ENCODE results near the gene OPALIN. TPM values are rescaled to one million over a fixed set of nuclear protein-coding genes. Genes with fewer than 3 reads are reported as not detected.

OPALIN gene
- total and polyA plus RNA-seq, 10 of the 15 experiments (the other 5 are each of a cell fraction or from before 2014, with no cell fraction given): not detected

DNA sequence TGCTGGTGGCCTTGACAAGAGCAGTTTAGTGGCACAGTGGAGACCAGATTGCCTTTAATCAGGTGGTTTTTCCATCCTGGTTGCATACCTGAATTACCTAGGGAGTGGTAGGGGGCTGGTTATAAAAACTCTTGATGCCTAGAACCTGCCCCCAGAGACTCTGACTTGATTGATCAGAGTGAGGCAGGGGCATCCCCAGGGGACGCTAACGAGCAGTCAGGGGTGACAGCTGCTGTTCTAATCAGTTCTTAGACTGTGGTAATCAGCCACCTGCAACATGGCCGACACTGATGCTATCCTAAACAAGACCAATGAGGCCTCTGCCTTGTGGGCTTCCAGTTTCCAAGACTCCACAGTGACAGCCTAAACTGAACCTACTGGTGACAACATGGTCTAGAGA lies 2.0 kb upstream of the OPALIN start:
- ChIA-PET SMC1A (ENCODE audit: uncharacterized antibody, unreplicated experiment) (no interaction called here), CTCF (interaction anchor here (1.0 kb wide), 1 partner anchor 10 kb away, joined by 4 read pairs; no protein-coding TSS in a partner anchor), RAD21 (ENCODE audit: unreplicated experiment) (no interaction called here), POLR2A (no interaction called here)
- H4K20me1 ChIP-seq (ENCODE audit: control insufficient read depth, insufficient read depth): no peaks in the 10 kb centered on the region
- peaks cover 2 to 6% of the 10 kb centered on the region in 2 experiments; a peak in 3 of 4 replicates for H3K27me3 ChIP-seq (replicated peaks in 1 of 2; ENCODE audit: control insufficient read depth in 2 of 2, insufficient read depth in 2 of 2, low read length in 1 of 2)
- in situ Hi-C loops (cut with MboI): no loop called here
- 2% methylated on average over 3 of the region's 3 CpGs for WGBS (ENCODE audit: insufficient coverage, insufficient replicate concordance, low lambda C conversion rate, missing lambda C conversion rate)
- TF ChIP-seq KDM1A (IDR thresholded peaks at IDR 0.05; ENCODE audit: borderline replicate concordance) (no peak), CBX3 (IDR thresholded peaks at IDR 0.05; ENCODE audit: borderline replicate concordance, low read depth) (no peak), BHLHE40 (IDR thresholded peaks at IDR 0.05; ENCODE audit: borderline replicate concordance in 1 of 2, low read depth in 2 of 2, low read length in 1 of 2) (no peak)
- TF ChIP-seq, protein P1, sequence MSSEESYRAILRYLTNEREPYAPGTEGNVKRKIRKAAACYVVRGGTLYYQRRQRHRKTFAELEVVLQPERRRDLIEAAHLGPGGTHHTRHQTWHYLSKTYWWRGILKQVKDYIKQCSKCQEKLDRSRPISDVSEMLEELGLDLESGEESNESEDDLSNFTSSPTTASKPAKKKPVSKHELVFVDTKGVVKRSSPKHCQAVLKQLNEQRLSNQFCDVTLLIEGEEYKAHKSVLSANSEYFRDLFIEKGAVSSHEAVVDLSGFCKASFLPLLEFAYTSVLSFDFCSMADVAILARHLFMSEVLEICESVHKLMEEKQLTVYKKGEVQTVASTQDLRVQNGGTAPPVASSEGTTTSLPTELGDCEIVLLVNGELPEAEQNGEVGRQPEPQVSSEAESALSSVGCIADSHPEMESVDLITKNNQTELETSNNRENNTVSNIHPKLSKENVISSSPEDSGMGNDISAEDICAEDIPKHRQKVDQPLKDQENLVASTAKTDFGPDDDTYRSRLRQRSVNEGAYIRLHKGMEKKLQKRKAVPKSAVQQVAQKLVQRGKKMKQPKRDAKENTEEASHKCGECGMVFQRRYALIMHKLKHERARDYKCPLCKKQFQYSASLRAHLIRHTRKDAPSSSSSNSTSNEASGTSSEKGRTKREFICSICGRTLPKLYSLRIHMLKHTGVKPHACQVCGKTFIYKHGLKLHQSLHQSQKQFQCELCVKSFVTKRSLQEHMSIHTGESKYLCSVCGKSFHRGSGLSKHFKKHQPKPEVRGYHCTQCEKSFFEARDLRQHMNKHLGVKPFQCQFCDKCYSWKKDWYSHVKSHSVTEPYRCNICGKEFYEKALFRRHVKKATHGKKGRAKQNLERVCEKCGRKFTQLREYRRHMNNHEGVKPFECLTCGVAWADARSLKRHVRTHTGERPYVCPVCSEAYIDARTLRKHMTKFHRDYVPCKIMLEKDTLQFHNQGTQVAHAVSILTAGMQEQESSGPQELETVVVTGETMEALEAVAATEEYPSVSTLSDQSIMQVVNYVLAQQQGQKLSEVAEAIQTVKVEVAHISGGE (CRISPR knock-in tag; IDR thresholded peaks at IDR 0.05): no peak
- TF ChIP-seq, protein P2, sequence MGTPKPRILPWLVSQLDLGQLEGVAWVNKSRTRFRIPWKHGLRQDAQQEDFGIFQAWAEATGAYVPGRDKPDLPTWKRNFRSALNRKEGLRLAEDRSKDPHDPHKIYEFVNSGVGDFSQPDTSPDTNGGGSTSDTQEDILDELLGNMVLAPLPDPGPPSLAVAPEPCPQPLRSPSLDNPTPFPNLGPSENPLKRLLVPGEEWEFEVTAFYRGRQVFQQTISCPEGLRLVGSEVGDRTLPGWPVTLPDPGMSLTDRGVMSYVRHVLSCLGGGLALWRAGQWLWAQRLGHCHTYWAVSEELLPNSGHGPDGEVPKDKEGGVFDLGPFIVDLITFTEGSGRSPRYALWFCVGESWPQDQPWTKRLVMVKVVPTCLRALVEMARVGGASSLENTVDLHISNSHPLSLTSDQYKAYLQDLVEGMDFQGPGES (IDR thresholded peaks at IDR 0.05): no peak
- TF ChIP-seq, protein P3, sequence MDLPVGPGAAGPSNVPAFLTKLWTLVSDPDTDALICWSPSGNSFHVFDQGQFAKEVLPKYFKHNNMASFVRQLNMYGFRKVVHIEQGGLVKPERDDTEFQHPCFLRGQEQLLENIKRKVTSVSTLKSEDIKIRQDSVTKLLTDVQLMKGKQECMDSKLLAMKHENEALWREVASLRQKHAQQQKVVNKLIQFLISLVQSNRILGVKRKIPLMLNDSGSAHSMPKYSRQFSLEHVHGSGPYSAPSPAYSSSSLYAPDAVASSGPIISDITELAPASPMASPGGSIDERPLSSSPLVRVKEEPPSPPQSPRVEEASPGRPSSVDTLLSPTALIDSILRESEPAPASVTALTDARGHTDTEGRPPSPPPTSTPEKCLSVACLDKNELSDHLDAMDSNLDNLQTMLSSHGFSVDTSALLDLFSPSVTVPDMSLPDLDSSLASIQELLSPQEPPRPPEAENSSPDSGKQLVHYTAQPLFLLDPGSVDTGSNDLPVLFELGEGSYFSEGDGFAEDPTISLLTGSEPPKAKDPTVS (IDR thresholded peaks at IDR 0.05; ENCODE audit: low read depth, low read length): no peak
- TF ChIP-seq, protein P4, sequence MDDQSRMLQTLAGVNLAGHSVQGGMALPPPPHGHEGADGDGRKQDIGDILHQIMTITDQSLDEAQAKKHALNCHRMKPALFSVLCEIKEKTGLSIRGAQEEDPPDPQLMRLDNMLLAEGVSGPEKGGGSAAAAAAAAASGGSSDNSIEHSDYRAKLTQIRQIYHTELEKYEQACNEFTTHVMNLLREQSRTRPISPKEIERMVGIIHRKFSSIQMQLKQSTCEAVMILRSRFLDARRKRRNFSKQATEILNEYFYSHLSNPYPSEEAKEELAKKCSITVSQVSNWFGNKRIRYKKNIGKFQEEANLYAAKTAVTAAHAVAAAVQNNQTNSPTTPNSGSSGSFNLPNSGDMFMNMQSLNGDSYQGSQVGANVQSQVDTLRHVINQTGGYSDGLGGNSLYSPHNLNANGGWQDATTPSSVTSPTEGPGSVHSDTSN (IDR thresholded peaks at IDR 0.05; ENCODE audit: insufficient replicate concordance, low read depth, low read length): no peak
- intact Hi-C loops (cut with micrococcal nuclease; ENCODE audit: unreplicated experiment): no loop called here
- no peak overlapping the region for H3K4me3 ChIP-seq
- H3K4me1 ChIP-seq (ENCODE audit: control insufficient read depth, insufficient read depth, low read length): no peaks in the 10 kb centered on the region
- BruUV-seq (replicated peaks): no TSS peak
- no peak overlapping the region for H3K4me2 ChIP-seq (ENCODE audit: control insufficient read depth, insufficient read depth)
- ATAC-seq (peak; percentile 65), FAIRE-seq (no peak), DNase-seq (ENCODE audit: low read depth, low spot score) (no peak)
- no peak overlapping the region for H2AFZ ChIP-seq (ENCODE audit: control insufficient read depth, low read depth, low read length)
- H3K36me3 ChIP-seq (ENCODE audit: control insufficient read depth in 2 of 2, insufficient read depth in 2 of 2, low read length in 1 of 2): no peaks in the 10 kb centered on the region
- H3K9me3 ChIP-seq (replicated peaks; ENCODE audit: control insufficient read depth, insufficient read depth, low read length): no peaks in the 10 kb centered on the region
- no peaks in the 10 kb centered on the region for H3K79me2 ChIP-seq (ENCODE audit: control insufficient read depth, insufficient read depth, low read length)
- no peak overlapping the region for H3K27ac ChIP-seq (ENCODE audit: control insufficient read depth, insufficient read depth)
- no peak overlapping the region for H3K9ac ChIP-seq (ENCODE audit: control insufficient read depth, insufficient read depth, low read length)

All from GM12878 (cell line).